ENCODE measurements around the gene ZNF346. TPM values are rescaled to one million over a fixed set of nuclear protein-coding genes. Genes with fewer than 3 reads are reported as not detected.
"Not testable (repeated sequence)": the region's sequence is repeated elsewhere in the genome, so short reads cannot be mapped to it uniquely, and the experiment has no call there.

The ZNF346 gene
- 10 to 100 TPM; 13.6 to 28.2 (median 19.2) TPM for total RNA-seq

DNA sequence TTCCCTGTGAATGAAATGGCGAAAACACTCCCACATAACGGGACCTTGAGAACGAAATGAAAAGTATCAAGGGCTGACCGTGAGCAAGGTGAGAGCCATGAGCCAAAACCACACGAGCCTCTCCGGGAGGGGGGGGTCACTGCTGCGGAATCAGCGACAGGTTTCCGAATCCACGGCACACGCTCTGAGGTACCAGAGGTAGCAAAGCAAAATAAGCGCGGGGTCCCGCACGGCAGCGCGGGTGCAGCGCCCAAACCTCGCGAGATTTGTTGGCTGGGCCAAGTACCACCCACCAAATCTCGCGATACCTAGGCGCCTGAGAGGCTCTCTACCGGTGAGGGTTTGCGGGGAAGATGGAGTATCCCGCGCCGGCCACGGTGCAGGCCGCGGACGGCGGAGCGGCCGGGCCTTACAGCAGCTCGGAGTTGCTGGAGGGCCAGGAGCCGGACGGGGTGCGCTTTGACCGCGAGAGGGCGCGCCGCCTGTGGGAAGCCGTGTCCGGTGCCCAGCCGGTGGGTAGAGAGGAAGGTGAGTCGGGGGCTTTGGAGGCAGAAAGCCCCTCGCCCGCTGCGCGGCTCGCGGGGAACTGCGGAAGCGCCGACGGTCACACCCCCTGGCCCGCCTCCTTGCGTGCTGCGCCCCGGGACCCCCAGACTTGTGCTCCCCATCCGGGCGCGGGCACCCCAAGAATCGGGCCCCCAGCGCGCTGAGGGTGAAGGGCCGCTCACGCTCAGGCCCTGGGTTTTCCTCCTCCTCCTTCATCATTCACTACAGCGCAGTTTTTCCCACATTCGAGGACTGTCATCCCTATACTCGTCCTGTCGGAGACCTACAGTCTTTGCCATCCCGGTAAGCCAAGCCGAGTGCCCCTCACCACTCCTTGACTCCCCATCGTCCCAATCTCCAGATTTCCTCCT lies at the start of gene ZNF346:
Gene ZNF346, plus strand, starts transcription at position 311 of the 917 bp plus-strand sequence. Its CDS starts 43 bp downstream, at position 354.
- DNase-seq (ENCODE audit: low spot score in 2 of 2): peak; percentile 86 to 88
- TF ChIP-seq, protein P1, sequence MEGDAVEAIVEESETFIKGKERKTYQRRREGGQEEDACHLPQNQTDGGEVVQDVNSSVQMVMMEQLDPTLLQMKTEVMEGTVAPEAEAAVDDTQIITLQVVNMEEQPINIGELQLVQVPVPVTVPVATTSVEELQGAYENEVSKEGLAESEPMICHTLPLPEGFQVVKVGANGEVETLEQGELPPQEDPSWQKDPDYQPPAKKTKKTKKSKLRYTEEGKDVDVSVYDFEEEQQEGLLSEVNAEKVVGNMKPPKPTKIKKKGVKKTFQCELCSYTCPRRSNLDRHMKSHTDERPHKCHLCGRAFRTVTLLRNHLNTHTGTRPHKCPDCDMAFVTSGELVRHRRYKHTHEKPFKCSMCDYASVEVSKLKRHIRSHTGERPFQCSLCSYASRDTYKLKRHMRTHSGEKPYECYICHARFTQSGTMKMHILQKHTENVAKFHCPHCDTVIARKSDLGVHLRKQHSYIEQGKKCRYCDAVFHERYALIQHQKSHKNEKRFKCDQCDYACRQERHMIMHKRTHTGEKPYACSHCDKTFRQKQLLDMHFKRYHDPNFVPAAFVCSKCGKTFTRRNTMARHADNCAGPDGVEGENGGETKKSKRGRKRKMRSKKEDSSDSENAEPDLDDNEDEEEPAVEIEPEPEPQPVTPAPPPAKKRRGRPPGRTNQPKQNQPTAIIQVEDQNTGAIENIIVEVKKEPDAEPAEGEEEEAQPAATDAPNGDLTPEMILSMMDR (IDR thresholded peaks at IDR 0.05): peak; percentile 45 to 63 (median 45)
- no peak for TF ChIP-seq POLR2AphosphoS5 (IDR thresholded peaks at IDR 0.05)
- intact Hi-C loops (cut with DNase I; ENCODE audit: low total_unique reads): no loop called here
- H3K27ac ChIP-seq: peak within 1 kb of the TSS; percentile 87 to 92
- H3K4me3 ChIP-seq: peak within 1 kb of the TSS; percentile 83 to 93 (median 91)
- H3K27me3 ChIP-seq: no peaks in the 10 kb centered on the region
- no peaks in the 10 kb centered on the region for H3K4me1 ChIP-seq
- no peaks in the 10 kb centered on the region for H3K36me3 ChIP-seq
- H3K9me3 ChIP-seq: no peaks in the 10 kb centered on the region

DNA sequence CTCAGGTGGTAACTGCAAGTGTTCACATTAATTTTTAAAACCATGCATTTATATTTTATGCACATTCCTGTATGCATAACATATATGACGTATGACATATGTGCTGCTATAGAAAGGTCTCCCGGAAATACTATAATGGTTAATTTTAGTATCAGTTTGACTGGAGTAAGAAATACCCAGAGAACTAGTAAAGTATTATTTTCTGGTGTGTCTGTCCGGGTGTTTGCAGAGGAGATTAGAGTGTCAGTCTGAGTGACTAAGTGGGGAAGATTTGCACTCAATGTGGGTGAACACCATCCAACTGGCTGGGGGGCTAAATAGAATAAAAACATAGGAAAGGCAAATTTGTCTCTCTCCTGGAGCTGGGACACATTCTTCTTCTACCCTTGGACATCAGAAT lies 42.8 kb upstream of the ZNF346 start:
- TF ChIP-seq POLR2A (IDR thresholded peaks at IDR 0.05): no peak
- TF ChIP-seq, protein P1 (IDR thresholded peaks at IDR 0.05): no peak
- H3K9me3 ChIP-seq: no peaks in the 10 kb centered on the region
- no peaks in the 10 kb centered on the region for H3K36me3 ChIP-seq

GRCh38 chr5:176980818-176981217 lies 41.7 kb upstream of the ZNF346 start:
- no peaks in the 10 kb centered on the region for H3K9me3 ChIP-seq
- no peaks in the 10 kb centered on the region for H3K4me1 ChIP-seq
- H3K27ac ChIP-seq: no peak overlapping the region
- no peak for TF ChIP-seq POLR2AphosphoS5 (IDR thresholded peaks at IDR 0.05)
- TF ChIP-seq, protein P1 (IDR thresholded peaks at IDR 0.05): no peak
- TF ChIP-seq POLR2A (IDR thresholded peaks at IDR 0.05): no peak
- H3K36me3 ChIP-seq: no peaks in the 10 kb centered on the region
- DNase-seq (ENCODE audit: low spot score in 2 of 2): no peak
- intact Hi-C loops (cut with DNase I; ENCODE audit: low total_unique reads): no loop called here
- no peak overlapping the region for H3K4me3 ChIP-seq
- no peaks in the 10 kb centered on the region for H3K27me3 ChIP-seq

More for the DNA sequence above, 42.8 kb upstream of the ZNF346 start:
- no peak overlapping the region for H3K4me3 ChIP-seq
- intact Hi-C loops (cut with DNase I; ENCODE audit: low total_unique reads): no loop called here
- no peak overlapping the region for H3K27ac ChIP-seq
- no peaks in the 10 kb centered on the region for H3K27me3 ChIP-seq
- no peaks in the 10 kb centered on the region for H3K4me1 ChIP-seq
- no peak for DNase-seq (ENCODE audit: low spot score in 2 of 2)

GRCh38 chr5:176983112-176983511 lies 39.4 kb upstream of the ZNF346 start:
- intact Hi-C loops (cut with DNase I; ENCODE audit: low total_unique reads); H3K4me1 ChIP-seq; H3K9me3 ChIP-seq; H3K27ac ChIP-seq; H3K36me3 ChIP-seq; DNase-seq (ENCODE audit: low spot score in 2 of 2); H3K27me3 ChIP-seq; H3K4me3 ChIP-seq: not testable (repeated sequence)

GRCh38 chr5:176983593-176983992 lies 38.9 kb upstream of the ZNF346 start:
- H3K4me1 ChIP-seq; intact Hi-C loops (cut with DNase I; ENCODE audit: low total_unique reads); H3K27ac ChIP-seq; DNase-seq (ENCODE audit: low spot score in 2 of 2); H3K36me3 ChIP-seq; H3K4me3 ChIP-seq; H3K9me3 ChIP-seq; H3K27me3 ChIP-seq: not testable (repeated sequence)

GRCh38 chr5:176984176-176984575 lies 38.3 kb upstream of the ZNF346 start:
- DNase-seq (ENCODE audit: low spot score in 2 of 2); H3K27ac ChIP-seq; intact Hi-C loops (cut with DNase I; ENCODE audit: low total_unique reads); H3K4me1 ChIP-seq; H3K36me3 ChIP-seq; H3K4me3 ChIP-seq; H3K27me3 ChIP-seq; H3K9me3 ChIP-seq: not testable (repeated sequence)

All from breast epithelium (tissue), 4 donors.